ENCODE measurements around the gene NT5DC4.

The NT5DC4 gene

GRCh38 chr2:112750560-112750843 is 29.7 kb downstream of the NT5DC4 start:
- H3K18ac ChIP-seq (ENCODE audit: low read length) = no peak overlapping the region
- no peak overlapping the region for H2BK120ac ChIP-seq (ENCODE audit: insufficient read depth, low read length, poor library complexity)
- H3K14ac ChIP-seq (ENCODE audit: low read length) = no peak overlapping the region
- no peak overlapping the region for H2BK5ac ChIP-seq (ENCODE audit: low read depth, low read length, poor library complexity)
- no peak overlapping the region for H3K9ac ChIP-seq (ENCODE audit: low read length)
- H3K27me3 ChIP-seq (ENCODE audit: insufficient read depth, low read length) = no peaks in the 10 kb centered on the region
- no peaks in the 10 kb centered on the region for H3K79me2 ChIP-seq (ENCODE audit: control insufficient read depth, insufficient read depth, low read length, poor library complexity)
- no peak overlapping the region for H3K23ac ChIP-seq (ENCODE audit: low read length)
- H3K4ac ChIP-seq (ENCODE audit: low read depth, low read length) = no peak overlapping the region
- H2BK12ac ChIP-seq (ENCODE audit: low read length) = no peak overlapping the region
- H3K79me1 ChIP-seq (ENCODE audit: low read length) = no peaks in the 10 kb centered on the region
- H3K4me1 ChIP-seq (ENCODE audit: control insufficient read depth in 1 of 2, insufficient read depth in 2 of 2, low read length in 2 of 2) = no peaks in the 10 kb centered on the region
- no peak overlapping the region for H3K4me2 ChIP-seq (ENCODE audit: low read length)
- H3K27ac ChIP-seq (ENCODE audit: low read depth, low read length) = no peak overlapping the region
- no peak overlapping the region for H4K12ac ChIP-seq (ENCODE audit: low read depth, low read length)
- H4K8ac ChIP-seq (ENCODE audit: low read depth, low read length) = no peak overlapping the region
- no peak for DNase-seq
- H3K9me3 ChIP-seq (ENCODE audit: insufficient read depth, low read depth, low read length) = no peaks in the 10 kb centered on the region
- H3K36me3 ChIP-seq (ENCODE audit: control insufficient read depth in 1 of 2, insufficient read depth in 2 of 2, low read length in 2 of 2) = peaks cover 2 to 8% of the 10 kb centered on the region in 2 experiments
- H2AFZ ChIP-seq (ENCODE audit: insufficient read depth, low read length, poor library complexity) = no peak overlapping the region
- no peak overlapping the region for H2AK5ac ChIP-seq (ENCODE audit: low read length)
- H3K4me3 ChIP-seq (ENCODE audit: low read depth, low read length) = no peak overlapping the region
- no peak overlapping the region for H4K91ac ChIP-seq (ENCODE audit: low read depth, low read length)

GRCh38 chr2:112751451-112752197 is 30.8 kb downstream of the NT5DC4 start:
- H3K9ac ChIP-seq (ENCODE audit: low read length) = no peak overlapping the region
- H3K23ac ChIP-seq (ENCODE audit: low read length) = no peak overlapping the region
- H4K12ac ChIP-seq (ENCODE audit: low read depth, low read length) = no peak overlapping the region
- no peaks in the 10 kb centered on the region for H3K27me3 ChIP-seq (ENCODE audit: insufficient read depth, low read length)
- no peak overlapping the region for H3K4me2 ChIP-seq (ENCODE audit: low read length)
- H3K4me3 ChIP-seq (ENCODE audit: low read depth, low read length) = no peak overlapping the region
- H2BK12ac ChIP-seq (ENCODE audit: low read length) = no peak overlapping the region
- no peaks in the 10 kb centered on the region for H3K4me1 ChIP-seq (ENCODE audit: control insufficient read depth in 1 of 2, insufficient read depth in 2 of 2, low read length in 2 of 2)
- DNase-seq = no peak
- H3K14ac ChIP-seq (ENCODE audit: low read length) = no peak overlapping the region
- peaks cover 2 to 12% of the 10 kb centered on the region in 2 experiments for H3K36me3 ChIP-seq (ENCODE audit: control insufficient read depth in 1 of 2, insufficient read depth in 2 of 2, low read length in 2 of 2)
- no peak overlapping the region for H3K4ac ChIP-seq (ENCODE audit: low read depth, low read length)
- H3K27ac ChIP-seq (ENCODE audit: low read depth, low read length) = no peak overlapping the region
- no peak overlapping the region for H4K8ac ChIP-seq (ENCODE audit: low read depth, low read length)
- H2BK120ac ChIP-seq (ENCODE audit: insufficient read depth, low read length, poor library complexity) = no peak overlapping the region
- H3K9me3 ChIP-seq (ENCODE audit: insufficient read depth, low read depth, low read length) = no peaks in the 10 kb centered on the region
- H3K18ac ChIP-seq (ENCODE audit: low read length) = no peak overlapping the region
- no peaks in the 10 kb centered on the region for H3K79me2 ChIP-seq (ENCODE audit: control insufficient read depth, insufficient read depth, low read length, poor library complexity)
- H3K79me1 ChIP-seq (ENCODE audit: low read length) = no peaks in the 10 kb centered on the region
- H2AK5ac ChIP-seq (ENCODE audit: low read length) = no peak overlapping the region
- no peak overlapping the region for H4K91ac ChIP-seq (ENCODE audit: low read depth, low read length)
- no peak overlapping the region for H2BK5ac ChIP-seq (ENCODE audit: low read depth, low read length, poor library complexity)
- H2AFZ ChIP-seq (ENCODE audit: insufficient read depth, low read length, poor library complexity) = no peak overlapping the region

- Histone ChIP-seq H3K4me2 (ENCODE audit: low read length) (no peak overlapping the region), H4K12ac (ENCODE audit: low read depth, low read length) (no peak overlapping the region), H4K91ac (ENCODE audit: low read depth, low read length) (no peak overlapping the region), H2BK12ac (ENCODE audit: low read length) (no peak overlapping the region), H3K4ac (ENCODE audit: low read depth, low read length) (no peak overlapping the region), H2BK5ac (ENCODE audit: low read depth, low read length, poor library complexity) (no peak overlapping the region), H3K9ac (ENCODE audit: low read length) (no peak overlapping the region), H2AK5ac (ENCODE audit: low read length) (no peak overlapping the region), H3K79me1 (ENCODE audit: low read length) (no peaks in the 10 kb centered on the region), H3K14ac (ENCODE audit: low read length) (no peak overlapping the region), H3K18ac (ENCODE audit: low read length) (no peak overlapping the region), H3K4me1 (ENCODE audit: control insufficient read depth in 1 of 2, insufficient read depth in 2 of 2, low read length in 2 of 2) (no peaks in the 10 kb centered on the region), H3K27ac (ENCODE audit: low read depth, low read length) (no peak overlapping the region), H3K79me2 (ENCODE audit: control insufficient read depth, insufficient read depth, low read length, poor library complexity) (no peaks in the 10 kb centered on the region), H3K27me3 (ENCODE audit: insufficient read depth, low read length) (no peaks in the 10 kb centered on the region), H3K23ac (ENCODE audit: low read length) (no peak overlapping the region), H3K36me3 (ENCODE audit: control insufficient read depth in 1 of 2, insufficient read depth in 2 of 2, low read length in 2 of 2) (peaks cover 1 to 10% of the 10 kb centered on the region in 2 experiments), H2BK120ac (ENCODE audit: insufficient read depth, low read length, poor library complexity) (no peak overlapping the region), H3K9me3 (ENCODE audit: insufficient read depth, low read depth, low read length) (no peaks in the 10 kb centered on the region), H4K8ac (ENCODE audit: low read depth, low read length) (no peak overlapping the region), H3K4me3 (ENCODE audit: low read depth, low read length) (no peak overlapping the region), H2AFZ (ENCODE audit: insufficient read depth, low read length, poor library complexity) (no peak overlapping the region)
- DNase-seq = no peak
- no CpG with 5 or more reads among the region's 4 CpGs for WGBS (ENCODE audit: extremely low coverage, insufficient coverage, insufficient read length)
Observed at GRCh38 chr2:112752667-112753066, 31.8 kb downstream of the NT5DC4 start.

GRCh38 chr2:112754564-112754963 is 33.7 kb downstream of the NT5DC4 start:
- no CpG with 5 or more reads among the region's 1 CpG for WGBS (ENCODE audit: extremely low coverage, insufficient coverage, insufficient read length)

More at GRCh38 chr2:112754564-112754963, 33.7 kb downstream of the NT5DC4 start:
- no peaks in the 10 kb centered on the region for H3K79me2 ChIP-seq (ENCODE audit: control insufficient read depth, insufficient read depth, low read length, poor library complexity)
- H2BK5ac ChIP-seq (ENCODE audit: low read depth, low read length, poor library complexity) = no peak overlapping the region
- DNase-seq = no peak
- no peak overlapping the region for H2AFZ ChIP-seq (ENCODE audit: insufficient read depth, low read length, poor library complexity)
- H2AK5ac ChIP-seq (ENCODE audit: low read length) = no peak overlapping the region
- H3K4ac ChIP-seq (ENCODE audit: low read depth, low read length) = no peak overlapping the region
- peaks cover 1 to 12% of the 10 kb centered on the region in 2 experiments for H3K36me3 ChIP-seq (ENCODE audit: control insufficient read depth in 1 of 2, insufficient read depth in 2 of 2, low read length in 2 of 2)
- no peaks in the 10 kb centered on the region for H3K4me1 ChIP-seq (ENCODE audit: control insufficient read depth in 1 of 2, insufficient read depth in 2 of 2, low read length in 2 of 2)
- no peak overlapping the region for H4K91ac ChIP-seq (ENCODE audit: low read depth, low read length)
- H3K27me3 ChIP-seq (ENCODE audit: insufficient read depth, low read length) = no peaks in the 10 kb centered on the region
- H3K4me3 ChIP-seq (ENCODE audit: low read depth, low read length) = no peak overlapping the region
- H2BK120ac ChIP-seq (ENCODE audit: insufficient read depth, low read length, poor library complexity) = no peak overlapping the region
- no peak overlapping the region for H3K23ac ChIP-seq (ENCODE audit: low read length)
- no peak overlapping the region for H4K8ac ChIP-seq (ENCODE audit: low read depth, low read length)
- no peak overlapping the region for H3K9ac ChIP-seq (ENCODE audit: low read length)
- H4K12ac ChIP-seq (ENCODE audit: low read depth, low read length) = no peak overlapping the region
- H2BK12ac ChIP-seq (ENCODE audit: low read length) = no peak overlapping the region
- no peak overlapping the region for H3K14ac ChIP-seq (ENCODE audit: low read length)
- no peaks in the 10 kb centered on the region for H3K79me1 ChIP-seq (ENCODE audit: low read length)
- no peak overlapping the region for H3K27ac ChIP-seq (ENCODE audit: low read depth, low read length)
- H3K18ac ChIP-seq (ENCODE audit: low read length) = no peak overlapping the region
- H3K9me3 ChIP-seq (ENCODE audit: insufficient read depth, low read depth, low read length) = no peaks in the 10 kb centered on the region
- no peak overlapping the region for H3K4me2 ChIP-seq (ENCODE audit: low read length)

Data from trophoblast cell (in vitro differentiated cells and primary cell).